Measurements from ENCODE around the gene ROBO1. TPM values are rescaled to one million over a fixed set of nuclear protein-coding genes. Genes with fewer than 3 reads are reported as not detected.

Gene ROBO1
- polyA plus RNA-seq, 1 experiment = 33.9 TPM

DNA sequence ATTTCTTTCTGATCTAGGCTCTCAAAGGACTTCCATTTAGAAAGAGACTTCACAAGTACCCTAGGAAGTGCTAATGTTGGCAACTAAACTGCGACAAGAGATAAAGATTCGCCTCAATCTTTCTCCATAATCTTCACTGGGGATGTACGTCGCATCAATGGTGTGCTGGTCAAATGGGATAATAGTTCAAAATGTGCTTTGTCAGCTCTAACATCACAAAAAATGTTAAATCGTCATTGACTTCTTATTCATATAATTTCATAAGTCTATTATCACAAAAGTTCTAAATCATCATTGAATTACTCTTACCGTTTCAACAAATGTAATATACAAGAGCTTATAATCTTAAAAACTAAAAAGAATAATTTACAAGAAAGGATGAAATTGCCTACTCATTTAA lies 727.7 kb downstream of the ROBO1 start:
- H3K36me3 ChIP-seq (ENCODE audit: control insufficient read depth, insufficient read depth, low read length) = no peaks in the 10 kb centered on the region
- no peaks in the 10 kb centered on the region for H3K27me3 ChIP-seq (ENCODE audit: control insufficient read depth, insufficient read depth, low read length)
- TF ChIP-seq, protein P1, sequence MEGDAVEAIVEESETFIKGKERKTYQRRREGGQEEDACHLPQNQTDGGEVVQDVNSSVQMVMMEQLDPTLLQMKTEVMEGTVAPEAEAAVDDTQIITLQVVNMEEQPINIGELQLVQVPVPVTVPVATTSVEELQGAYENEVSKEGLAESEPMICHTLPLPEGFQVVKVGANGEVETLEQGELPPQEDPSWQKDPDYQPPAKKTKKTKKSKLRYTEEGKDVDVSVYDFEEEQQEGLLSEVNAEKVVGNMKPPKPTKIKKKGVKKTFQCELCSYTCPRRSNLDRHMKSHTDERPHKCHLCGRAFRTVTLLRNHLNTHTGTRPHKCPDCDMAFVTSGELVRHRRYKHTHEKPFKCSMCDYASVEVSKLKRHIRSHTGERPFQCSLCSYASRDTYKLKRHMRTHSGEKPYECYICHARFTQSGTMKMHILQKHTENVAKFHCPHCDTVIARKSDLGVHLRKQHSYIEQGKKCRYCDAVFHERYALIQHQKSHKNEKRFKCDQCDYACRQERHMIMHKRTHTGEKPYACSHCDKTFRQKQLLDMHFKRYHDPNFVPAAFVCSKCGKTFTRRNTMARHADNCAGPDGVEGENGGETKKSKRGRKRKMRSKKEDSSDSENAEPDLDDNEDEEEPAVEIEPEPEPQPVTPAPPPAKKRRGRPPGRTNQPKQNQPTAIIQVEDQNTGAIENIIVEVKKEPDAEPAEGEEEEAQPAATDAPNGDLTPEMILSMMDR (IDR thresholded peaks at IDR 0.05; ENCODE audit: insufficient read depth, low read depth, low read length) = no peak
- ChIA-PET POLR2A (no interaction called here), CTCF (no interaction called here)
- no peak for DNase-seq (ENCODE audit: low read depth)
- no peak overlapping the region for H3K4me3 ChIP-seq (ENCODE audit: low read depth, low read length)

DNA sequence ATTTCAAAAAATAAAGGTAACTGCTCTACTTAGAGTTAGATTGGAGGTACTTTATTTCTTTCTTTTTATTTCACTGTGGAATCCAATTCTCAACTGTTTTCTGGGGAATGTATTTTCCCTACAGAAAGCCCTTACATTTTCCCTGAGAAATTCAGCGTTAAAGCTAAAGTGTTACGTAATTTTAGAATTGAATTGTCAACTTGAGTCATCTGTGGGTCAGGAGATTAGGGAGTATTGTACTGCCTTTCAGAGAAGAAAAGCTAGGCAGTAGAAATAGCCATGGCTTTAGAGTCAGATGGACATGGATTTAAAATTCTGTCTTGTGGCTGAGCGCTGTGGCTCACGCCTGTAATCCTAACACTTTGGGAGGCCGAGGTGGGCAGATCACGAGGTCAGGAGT lies 728.6 kb downstream of the ROBO1 start:
- CTCF ChIA-PET = interaction anchor here (0.8 to 1.3 kb wide), 2 partner anchors 43 to 381 kb away, joined by 3 read pairs; no protein-coding TSS in a partner anchor

DNA sequence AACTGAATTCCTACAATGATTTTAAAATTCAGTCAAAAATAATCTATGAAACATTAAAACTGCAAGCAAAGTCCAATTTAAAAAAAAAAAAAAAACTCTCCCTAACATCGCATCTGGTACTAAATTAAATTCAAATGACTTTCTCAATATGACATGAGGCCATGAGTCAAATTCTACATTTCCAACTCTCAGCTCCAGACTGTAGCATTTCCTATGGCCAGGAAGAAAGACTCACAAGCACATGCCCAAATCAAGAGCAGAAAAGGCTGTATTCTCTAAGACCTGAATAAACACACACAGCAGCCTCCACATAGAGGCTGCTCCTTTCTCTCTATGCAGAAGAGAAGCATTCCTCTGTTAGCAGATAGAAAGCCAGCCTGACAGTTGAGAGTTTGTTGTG lies 729.2 kb downstream of the ROBO1 start:
- ChIA-PET POLR2A (no interaction called here), CTCF (interaction anchor here (1.3 kb wide), 1 partner anchor 380 kb away, joined by 3 read pairs; no protein-coding TSS in a partner anchor)
- no peak overlapping the region for H3K4me3 ChIP-seq (ENCODE audit: low read depth, low read length)
- TF ChIP-seq, protein P1 (IDR thresholded peaks at IDR 0.05; ENCODE audit: insufficient read depth, low read depth, low read length) = no peak
- no peak for DNase-seq (ENCODE audit: low read depth)
- H3K36me3 ChIP-seq (ENCODE audit: control insufficient read depth, insufficient read depth, low read length) = no peaks in the 10 kb centered on the region
- H3K27me3 ChIP-seq (ENCODE audit: control insufficient read depth, insufficient read depth, low read length) = no peaks in the 10 kb centered on the region

More for the DNA sequence above, 728.6 kb downstream of the ROBO1 start:
- no peaks in the 10 kb centered on the region for H3K27me3 ChIP-seq (ENCODE audit: control insufficient read depth, insufficient read depth, low read length)
- H3K4me3 ChIP-seq (ENCODE audit: low read depth, low read length) = no peak overlapping the region
- TF ChIP-seq, protein P1 (IDR thresholded peaks at IDR 0.05; ENCODE audit: insufficient read depth, low read depth, low read length) = no peak
- DNase-seq (ENCODE audit: low read depth) = no peak
- no peaks in the 10 kb centered on the region for H3K36me3 ChIP-seq (ENCODE audit: control insufficient read depth, insufficient read depth, low read length)
- POLR2A ChIA-PET = no interaction called here

DNA sequence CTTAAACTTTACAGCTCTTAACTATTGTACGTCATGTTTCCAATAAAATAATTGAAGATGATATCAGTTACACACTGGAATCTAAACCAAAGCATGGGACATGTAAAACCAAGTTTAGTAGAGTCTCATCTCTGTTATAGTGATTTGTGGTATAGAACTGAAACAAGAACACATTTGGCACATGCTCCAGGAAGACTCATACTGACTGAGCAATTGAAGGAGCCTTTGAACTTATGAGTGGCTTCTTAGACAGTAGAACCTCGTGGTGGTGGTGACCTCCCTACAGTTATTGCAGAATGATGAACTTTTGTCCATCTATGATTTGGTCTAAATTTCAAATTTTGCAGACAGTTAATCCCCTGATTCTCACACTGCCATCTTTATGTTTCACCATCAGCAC lies 729.7 kb downstream of the ROBO1 start:
- Histone ChIP-seq H3K4me3 (ENCODE audit: low read depth, low read length) (no peak overlapping the region), H3K27me3 (ENCODE audit: control insufficient read depth, insufficient read depth, low read length) (no peaks in the 10 kb centered on the region), H3K36me3 (ENCODE audit: control insufficient read depth, insufficient read depth, low read length) (no peaks in the 10 kb centered on the region)
- DNase-seq (ENCODE audit: low read depth) = no peak
- ChIA-PET CTCF (interaction anchor here (1.3 kb wide), 1 partner anchor 379 kb away, joined by 3 read pairs; no protein-coding TSS in a partner anchor), POLR2A (no interaction called here)
- TF ChIP-seq, protein P1 (IDR thresholded peaks at IDR 0.05; ENCODE audit: insufficient read depth, low read depth, low read length) = no peak

DNA sequence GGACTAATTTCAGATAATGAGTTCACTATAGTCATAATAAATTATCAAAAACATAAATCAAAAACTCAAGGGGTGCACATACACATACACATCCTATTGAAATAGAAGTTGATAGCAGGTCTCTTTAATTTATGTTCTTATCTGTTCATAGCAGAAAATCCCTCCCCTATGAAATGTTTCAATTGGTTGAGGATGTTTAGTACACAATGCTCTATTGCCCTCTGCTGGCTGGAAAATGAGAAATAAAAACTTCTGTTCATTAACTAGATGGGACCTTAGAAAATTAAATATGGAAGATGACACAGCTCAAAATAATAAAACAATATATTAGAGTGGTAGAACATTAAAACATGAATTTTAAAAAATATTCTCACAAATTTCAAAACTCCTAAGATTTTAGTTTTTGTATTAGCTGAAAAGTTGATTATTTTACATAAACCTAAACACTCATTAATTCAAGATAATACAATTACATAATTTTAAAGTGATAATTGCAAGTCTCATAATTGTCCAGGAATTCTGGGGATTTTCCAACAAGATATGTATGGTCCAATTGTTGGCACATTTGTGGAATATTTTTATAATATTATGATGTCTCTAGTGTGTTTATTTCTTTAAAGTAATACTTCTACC lies 735.0 kb downstream of the ROBO1 start:
- DNase-seq (ENCODE audit: low read depth) = no peak
- Histone ChIP-seq H3K4me3 (ENCODE audit: low read depth, low read length) (no peak overlapping the region), H3K27me3 (ENCODE audit: control insufficient read depth, insufficient read depth, low read length) (no peaks in the 10 kb centered on the region), H3K36me3 (ENCODE audit: control insufficient read depth, insufficient read depth, low read length) (no peaks in the 10 kb centered on the region)
- CTCF ChIA-PET = interaction anchor here (0.7 to 3.3 kb wide), 7 partner anchors 13 to 384 kb away, joined by 3 to 29 read pairs (median 4); no protein-coding TSS in a partner anchor
- TF ChIP-seq, protein P1 (IDR thresholded peaks at IDR 0.05; ENCODE audit: insufficient read depth, low read depth, low read length) = peak; percentile 63
- POLR2A ChIA-PET = interaction anchor here (0.6 kb wide), 1 partner anchor 372 kb away, joined by 3 read pairs; no protein-coding TSS in a partner anchor

Data from BJ (cell line).